ENCODE measurements around the gene RAB15.

DNA sequence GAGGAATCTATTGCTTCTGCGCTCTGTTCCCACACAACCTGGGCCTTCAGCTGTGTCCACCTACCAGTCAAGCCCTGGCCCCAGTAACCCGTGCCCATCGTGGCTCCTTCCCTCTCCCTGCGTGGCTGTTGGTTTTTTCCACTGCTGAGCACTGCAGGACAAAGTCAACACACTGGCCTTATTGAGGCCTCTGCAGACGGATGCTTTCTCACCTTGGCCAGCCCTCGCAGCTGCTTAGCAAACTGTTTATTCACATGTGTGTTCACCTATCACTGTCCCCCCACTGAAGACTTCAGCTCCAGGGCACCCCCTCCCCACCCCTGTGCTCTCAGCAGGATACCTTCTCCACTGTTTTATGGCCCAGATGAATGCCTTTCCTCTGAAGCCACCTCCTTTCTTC is 16.8 kb downstream of the RAB15 start:
- TF ChIP-seq, protein P1, sequence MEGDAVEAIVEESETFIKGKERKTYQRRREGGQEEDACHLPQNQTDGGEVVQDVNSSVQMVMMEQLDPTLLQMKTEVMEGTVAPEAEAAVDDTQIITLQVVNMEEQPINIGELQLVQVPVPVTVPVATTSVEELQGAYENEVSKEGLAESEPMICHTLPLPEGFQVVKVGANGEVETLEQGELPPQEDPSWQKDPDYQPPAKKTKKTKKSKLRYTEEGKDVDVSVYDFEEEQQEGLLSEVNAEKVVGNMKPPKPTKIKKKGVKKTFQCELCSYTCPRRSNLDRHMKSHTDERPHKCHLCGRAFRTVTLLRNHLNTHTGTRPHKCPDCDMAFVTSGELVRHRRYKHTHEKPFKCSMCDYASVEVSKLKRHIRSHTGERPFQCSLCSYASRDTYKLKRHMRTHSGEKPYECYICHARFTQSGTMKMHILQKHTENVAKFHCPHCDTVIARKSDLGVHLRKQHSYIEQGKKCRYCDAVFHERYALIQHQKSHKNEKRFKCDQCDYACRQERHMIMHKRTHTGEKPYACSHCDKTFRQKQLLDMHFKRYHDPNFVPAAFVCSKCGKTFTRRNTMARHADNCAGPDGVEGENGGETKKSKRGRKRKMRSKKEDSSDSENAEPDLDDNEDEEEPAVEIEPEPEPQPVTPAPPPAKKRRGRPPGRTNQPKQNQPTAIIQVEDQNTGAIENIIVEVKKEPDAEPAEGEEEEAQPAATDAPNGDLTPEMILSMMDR (IDR thresholded peaks at IDR 0.05): no peak
- no peak for TF ChIP-seq POLR2A (IDR thresholded peaks at IDR 0.05)

All from suprapubic skin (tissue), 3 donors.